Bronchial epithelial cell (primary cell): Measurements from ENCODE around the gene HDAC9. TPM values are rescaled to one million over a fixed set of nuclear protein-coding genes. Genes with fewer than 3 reads are reported as not detected.

ENCODE experiments used
- DNase-seq: peaks from one replicate; pipeline ENCODE4 v3.0.0-alpha.2; 2010; ENCODE audit warnings: low read depth
- FAIRE-seq: peaks from 2 replicates; lab custom pipeline; 2011; peaks lifted over from hg19 to GRCh38; lab: Jason Lieb, UNC
- H3K27me3 ChIP-seq: 2 replicates; pipeline ENCODE4 v1.5.1; 2011; ENCODE audit warnings: low read length; ENCODE audit not compliant: control insufficient read depth, insufficient read depth
- H3K36me3 ChIP-seq: 2 replicates; pipeline ENCODE4 v1.5.1; 2011; ENCODE audit warnings: low read length; ENCODE audit not compliant: control insufficient read depth, insufficient read depth
- H3K4me3 ChIP-seq: 2 replicates; pipeline ENCODE4 v1.5.1; 2011; ENCODE audit warnings: mild to moderate bottlenecking, low read depth, low read length, control low read depth
- total RNA-seq: library from RNA; depleted of rRNA; stranded (reverse); fragments of >200 nt; gene quantifications from 2 replicates; pipeline ENCODE4 v1.2.1, GENCODE V29; 2014
- TF ChIP-seq, protein P1 (sequence below): IDR thresholded peaks from 2 replicates; pipeline ENCODE4 v1.5.1; 2011; ENCODE audit warnings: mild to moderate bottlenecking, moderate library complexity, low read length, control low read depth, inconsistent platforms; ENCODE audit not compliant: insufficient read depth, severe bottlenecking

The HDAC9 gene
- total RNA-seq, 1 donor from 2014 or later: 12.1 TPM

DNA sequence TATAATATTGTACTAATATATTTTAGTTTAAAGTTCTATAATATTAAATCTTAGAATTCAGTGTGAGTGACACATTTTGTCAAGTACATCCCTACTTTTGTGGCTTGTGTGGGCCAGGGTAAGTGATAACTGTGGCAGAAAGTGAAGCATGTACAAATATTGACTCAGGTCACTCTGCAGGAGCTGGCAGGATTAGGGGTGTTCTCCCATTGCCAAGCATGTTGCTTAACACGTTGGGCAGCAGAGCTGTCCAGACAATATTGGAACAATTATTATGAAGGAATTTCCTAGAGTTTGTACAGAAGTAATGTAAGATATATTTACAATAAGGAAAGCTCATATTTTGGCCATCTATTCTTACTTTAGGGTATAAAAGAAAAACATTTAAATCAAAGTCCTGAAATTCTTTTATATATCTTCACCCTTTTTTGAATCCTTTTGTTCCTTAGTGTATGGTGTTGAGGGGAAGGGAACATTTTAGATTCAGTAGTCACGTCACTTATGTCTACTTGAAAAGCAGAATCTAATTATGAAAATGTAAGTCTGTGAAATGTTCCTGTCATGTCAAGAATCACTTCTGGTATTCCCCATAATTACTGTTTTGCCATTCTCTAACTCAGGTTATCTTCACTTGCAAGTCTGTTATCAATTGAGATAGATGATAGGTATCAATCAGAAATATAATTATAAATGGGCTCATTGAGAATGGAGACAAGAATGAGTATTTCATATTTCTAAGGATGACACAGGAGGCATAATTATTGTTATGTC, 4.0 kb downstream of the HDAC9 start:
- FAIRE-seq (no peak), DNase-seq (peak; percentile 50)
- H3K4me3 ChIP-seq: no peak overlapping the region
- TF ChIP-seq, protein P1, sequence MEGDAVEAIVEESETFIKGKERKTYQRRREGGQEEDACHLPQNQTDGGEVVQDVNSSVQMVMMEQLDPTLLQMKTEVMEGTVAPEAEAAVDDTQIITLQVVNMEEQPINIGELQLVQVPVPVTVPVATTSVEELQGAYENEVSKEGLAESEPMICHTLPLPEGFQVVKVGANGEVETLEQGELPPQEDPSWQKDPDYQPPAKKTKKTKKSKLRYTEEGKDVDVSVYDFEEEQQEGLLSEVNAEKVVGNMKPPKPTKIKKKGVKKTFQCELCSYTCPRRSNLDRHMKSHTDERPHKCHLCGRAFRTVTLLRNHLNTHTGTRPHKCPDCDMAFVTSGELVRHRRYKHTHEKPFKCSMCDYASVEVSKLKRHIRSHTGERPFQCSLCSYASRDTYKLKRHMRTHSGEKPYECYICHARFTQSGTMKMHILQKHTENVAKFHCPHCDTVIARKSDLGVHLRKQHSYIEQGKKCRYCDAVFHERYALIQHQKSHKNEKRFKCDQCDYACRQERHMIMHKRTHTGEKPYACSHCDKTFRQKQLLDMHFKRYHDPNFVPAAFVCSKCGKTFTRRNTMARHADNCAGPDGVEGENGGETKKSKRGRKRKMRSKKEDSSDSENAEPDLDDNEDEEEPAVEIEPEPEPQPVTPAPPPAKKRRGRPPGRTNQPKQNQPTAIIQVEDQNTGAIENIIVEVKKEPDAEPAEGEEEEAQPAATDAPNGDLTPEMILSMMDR: no peak
- H3K36me3 ChIP-seq: no peaks in the 10 kb centered on the region
- no peaks in the 10 kb centered on the region for H3K27me3 ChIP-seq

DNA sequence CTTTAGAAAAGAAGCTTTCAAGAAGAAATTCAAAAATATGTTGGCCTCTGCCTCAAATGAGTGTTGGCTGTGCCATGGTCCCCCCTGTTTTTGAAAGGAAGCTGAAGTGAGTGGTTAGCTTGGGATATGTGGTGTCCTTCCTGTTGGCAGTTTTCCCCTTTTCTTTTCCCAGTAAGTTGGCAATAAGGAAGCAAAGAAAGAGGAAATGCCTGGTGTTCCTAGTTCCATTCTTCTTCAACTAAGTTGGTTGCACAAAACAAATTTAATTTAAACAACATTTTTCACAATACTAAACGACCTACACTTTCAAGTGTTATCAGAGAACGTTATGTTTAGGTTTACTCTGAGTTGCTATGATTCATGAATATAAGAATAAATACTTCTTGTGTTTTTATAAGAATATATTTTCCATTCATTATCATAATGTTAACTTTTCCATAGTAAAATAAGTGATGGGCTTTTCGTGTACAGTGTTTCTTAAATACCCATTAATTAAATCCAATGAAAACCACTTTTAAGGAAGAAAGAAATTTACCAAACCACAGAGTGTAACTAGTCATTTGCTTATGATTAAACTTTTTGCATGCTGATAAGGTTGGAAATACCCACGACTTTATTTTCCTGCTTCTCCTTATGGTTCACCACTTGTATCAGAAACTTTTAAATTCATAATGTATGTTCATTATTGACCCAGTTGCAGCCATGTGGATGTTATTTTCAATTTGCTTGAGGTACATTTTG, 7.7 kb downstream of the HDAC9 start:
- DNase-seq (no peak), FAIRE-seq (no peak)
- Histone ChIP-seq H3K4me3 (no peak overlapping the region), H3K36me3 (no peaks in the 10 kb centered on the region), H3K27me3 (no peaks in the 10 kb centered on the region)
- TF ChIP-seq, protein P1: no peak

DNA sequence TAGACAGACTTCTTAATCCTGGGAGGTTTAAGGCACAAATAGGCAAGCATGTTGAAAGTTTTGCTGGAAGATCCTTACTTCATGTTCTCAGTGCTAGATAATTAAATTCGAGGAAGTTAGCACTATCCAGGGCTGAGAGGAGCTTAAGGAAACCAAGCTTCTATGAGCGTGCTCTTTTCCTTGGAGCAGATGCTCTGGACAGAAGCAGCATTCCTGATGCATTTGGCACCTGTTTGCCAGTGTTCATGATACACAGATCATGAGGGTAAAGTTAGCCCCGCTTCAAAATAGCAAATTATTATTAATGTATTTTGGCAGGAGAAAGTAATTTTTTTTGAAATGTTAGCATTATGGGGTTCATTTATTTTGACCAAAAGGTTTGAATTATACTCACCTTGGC, 9.4 kb downstream of the HDAC9 start:
- Histone ChIP-seq H3K36me3 (no peaks in the 10 kb centered on the region), H3K4me3 (no peak overlapping the region), H3K27me3 (no peaks in the 10 kb centered on the region)
- FAIRE-seq: no peak
- TF ChIP-seq, protein P1: no peak
- no peak for DNase-seq

DNA sequence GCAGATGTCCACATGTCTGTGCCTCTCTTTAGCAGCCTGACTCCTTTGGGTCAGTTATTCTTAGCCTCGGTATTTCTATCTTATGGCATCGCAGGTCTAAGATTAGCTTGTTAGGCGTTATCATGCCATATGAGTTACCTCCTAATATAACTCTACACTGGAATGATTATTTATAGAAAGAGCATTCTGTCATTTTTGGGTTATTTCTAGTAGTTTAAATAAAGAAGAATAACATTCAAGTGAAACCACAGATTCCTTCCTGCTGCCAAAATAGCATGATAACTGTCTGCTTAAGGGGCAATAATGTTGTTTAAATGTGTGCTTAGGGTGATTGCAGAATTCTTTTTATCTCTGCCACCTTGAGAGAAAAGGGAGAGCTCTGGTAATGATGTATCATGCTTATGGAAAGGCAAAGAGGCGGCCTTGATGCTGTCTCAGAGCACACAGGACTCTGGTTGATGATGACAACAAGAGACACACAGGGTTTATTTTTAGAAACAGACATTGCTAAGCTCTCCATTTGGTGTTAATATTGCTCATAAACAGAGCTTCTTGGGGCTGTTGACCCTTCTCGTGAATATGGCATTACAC, 10.4 kb downstream of the HDAC9 start:
- FAIRE-seq: no peak
- no peak overlapping the region for H3K4me3 ChIP-seq
- TF ChIP-seq, protein P1: no peak
- H3K27me3 ChIP-seq: no peaks in the 10 kb centered on the region
- DNase-seq: no peak
- no peaks in the 10 kb centered on the region for H3K36me3 ChIP-seq

DNA sequence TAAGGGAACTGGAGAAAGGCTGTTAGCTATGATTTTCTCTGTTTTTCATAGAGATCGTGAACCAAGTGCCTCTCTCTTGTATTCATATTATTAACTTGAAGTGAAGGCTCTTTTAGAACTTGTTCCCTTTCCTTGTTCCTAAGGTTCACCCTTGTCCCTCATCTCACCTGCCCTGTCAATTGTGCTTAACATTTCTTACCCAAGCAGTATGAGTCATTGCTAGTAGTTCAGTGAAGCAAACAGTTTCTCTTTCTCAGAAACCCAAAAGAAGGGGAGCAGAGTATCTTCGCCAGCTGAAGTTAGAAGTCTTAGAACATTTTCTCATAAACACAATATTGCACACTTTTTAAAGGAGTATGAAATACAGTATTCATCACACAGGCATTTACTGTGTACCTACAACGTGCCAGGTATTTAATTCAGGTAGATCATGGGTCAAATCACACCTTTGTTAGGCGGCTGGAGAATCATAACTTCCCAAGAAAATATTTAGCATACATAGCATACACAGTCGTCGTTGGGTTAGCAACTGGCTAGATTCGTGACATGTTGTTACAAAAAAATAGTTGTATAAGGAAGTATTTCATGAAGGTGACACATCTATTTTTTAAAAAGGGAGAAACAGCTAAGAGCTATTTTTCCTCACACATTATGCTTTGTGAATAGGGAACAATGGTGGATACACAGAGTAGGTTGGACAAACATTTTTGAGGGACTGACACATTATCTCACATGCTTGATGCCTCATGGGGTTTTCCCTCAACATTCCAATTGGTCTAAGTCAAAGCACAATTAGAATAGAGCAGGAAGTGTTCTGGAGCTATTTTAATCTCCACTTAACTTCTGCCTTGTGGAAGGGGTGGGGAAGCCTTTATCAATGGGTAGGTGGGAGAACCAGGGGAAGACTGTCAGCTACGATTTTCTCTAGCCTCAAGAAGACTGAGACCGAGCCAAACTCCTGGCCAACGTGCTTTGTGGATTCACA, 13.2 kb downstream of the HDAC9 start:
- TF ChIP-seq, protein P1: no peak
- no peaks in the 10 kb centered on the region for H3K27me3 ChIP-seq
- H3K4me3 ChIP-seq: peak overlapping the region; percentile 46
- no peaks in the 10 kb centered on the region for H3K36me3 ChIP-seq
- FAIRE-seq (peak; percentile 95), DNase-seq (peak; percentile 98)
